ENCODE results near the gene RSKR. TPM values are rescaled to one million over a fixed set of nuclear protein-coding genes. Genes with fewer than 3 reads are reported as not detected.
"Not testable (repeated sequence)": the region's sequence is repeated elsewhere in the genome, so short reads cannot be mapped to it uniquely, and the experiment has no call there.

The RSKR gene
- total and polyA plus RNA-seq, 7 donors = 0.23 to 6.9 (median 3.4) TPM; not detected in 1

GRCh38 chr17:28612936-28613872 is 781 bp downstream of the RSKR start:
- WGBS, 2 donors = 81 to 87% methylated on average over 6 of the region's 6 CpGs

GRCh38 chr17:28612531-28612930 is 1.5 kb downstream of the RSKR start:
- no peak for DNase-seq
- intact Hi-C loops (cut with DNase I) = loop anchor here (5.0 kb wide), 1 partner anchor 60 kb away; the partner anchor contains the start of gene UNC119
- Histone ChIP-seq H3K36me3 (peaks cover 21 to 55% (median 30%) of the 10 kb centered on the region in 4 donors), H3K9me3 (no peaks in the 10 kb centered on the region), H3K4me1 (no peaks in the 10 kb centered on the region), H3K27me3 (no peaks in the 10 kb centered on the region), H3K4me3 (no peak overlapping the region), H3K27ac (no peak overlapping the region)
- WGBS, 2 donors = 30 to 32% methylated on average over 2 of the region's 2 CpGs
- TF ChIP-seq EP300 (IDR thresholded peaks at IDR 0.05) = no peak
- TF ChIP-seq CTCF (IDR thresholded peaks at IDR 0.05) = no peak
- TF ChIP-seq POLR2AphosphoS5 (IDR thresholded peaks at IDR 0.05) = no peak
- TF ChIP-seq POLR2A (IDR thresholded peaks at IDR 0.05) = no peak

More at GRCh38 chr17:28612936-28613872, 781 bp downstream of the RSKR start:
- no peak for DNase-seq
- Histone ChIP-seq H3K27me3 (no peaks in the 10 kb centered on the region), H3K27ac (no peak overlapping the region), H3K4me3 (no peak overlapping the region), H3K4me1 (no peaks in the 10 kb centered on the region), H3K9me3 (no peaks in the 10 kb centered on the region), H3K36me3 (peaks cover 22 to 61% (median 37%) of the 10 kb centered on the region in 4 donors)
- intact Hi-C loops (cut with DNase I) = loop anchor here (1.0 to 5.0 kb wide), 2 partner anchors 61 to 119 kb away; partner anchors contain the start of gene UNC119
- TF ChIP-seq EP300 (IDR thresholded peaks at IDR 0.05) (no peak), CTCF (IDR thresholded peaks at IDR 0.05) (peak; percentile 21 to 72 (median 48)), POLR2AphosphoS5 (IDR thresholded peaks at IDR 0.05) (no peak), POLR2A (IDR thresholded peaks at IDR 0.05) (no peak)

- no peak for TF ChIP-seq EP300 (IDR thresholded peaks at IDR 0.05)
- TF ChIP-seq POLR2AphosphoS5 (IDR thresholded peaks at IDR 0.05) = no peak
- TF ChIP-seq CTCF (IDR thresholded peaks at IDR 0.05) = no peak
- no peak for TF ChIP-seq POLR2A (IDR thresholded peaks at IDR 0.05)
- WGBS, 2 donors = 35 to 79% methylated on average over 8 of the region's 8 CpGs
- peaks cover 6 to 33% (median 11%) of the 10 kb centered on the region in 4 donors for H3K36me3 ChIP-seq
- no peak overlapping the region for H3K4me3 ChIP-seq
- intact Hi-C loops (cut with DNase I) = loop anchor here (5.0 kb wide), 1 partner anchor 58 kb away; the partner anchor contains the start of gene UNC119
- DNase-seq = no peak
- H3K4me1 ChIP-seq = no peaks in the 10 kb centered on the region
- no peaks in the 10 kb centered on the region for H3K9me3 ChIP-seq
- no peaks in the 10 kb centered on the region for H3K27me3 ChIP-seq
- H3K27ac ChIP-seq = no peak overlapping the region
These were observed 3.6 kb downstream of the RSKR start for GRCh38 chr17:28610376-28610775.

- H3K36me3 ChIP-seq; H3K27me3 ChIP-seq; intact Hi-C loops (cut with DNase I); DNase-seq; H3K9me3 ChIP-seq; H3K4me3 ChIP-seq; H3K27ac ChIP-seq: not testable (repeated sequence)
- peaks cover 2 to 10% (median 7%) of the 10 kb centered on the region in 4 donors for H3K4me1 ChIP-seq
- WGBS, 2 donors = 95% methylated on average over 31 of the region's 31 CpGs
These were observed 10.0 kb downstream of the RSKR start for GRCh38 chr17:28604031-28604430.
